Stomach (tissue), 9 donors: ENCODE data around the gene CCND1. TPM values are rescaled to one million over a fixed set of nuclear protein-coding genes. Genes with fewer than 3 reads are reported as not detected.

Experiments
- DNase-seq, 2 donors: peaks; one replicate each; pipeline versions ENCODE4 v3.0.0 to v3.0.0-alpha.2; 2013 to 2019
- H3K27ac ChIP-seq, 5 donors: fragments of 200-600 bp in 4 of 5; sonication (generic) in 4 of 5; one replicate each; pipeline ENCODE4 v1.5.1; 2013 to 2019; ENCODE audit warnings: mild to moderate bottlenecking in 1 of 5, moderate library complexity in 1 of 5
- H3K27me3 ChIP-seq, 3 donors: fragments of 200-600 bp; sonication (generic); one replicate each; pipeline ENCODE4 v1.5.1; 2017 to 2019; ENCODE audit warnings: mixed run types in 1 of 3
- H3K36me3 ChIP-seq, 4 donors: fragments of 200-600 bp; sonication (generic); 1 replicate in 3 of 4; 2 replicates in 1 of 4; pipeline ENCODE4 v1.5.1; 2016 to 2019
- H3K4me1 ChIP-seq, 4 donors: fragments of 200-600 bp; sonication (generic); one replicate each; pipeline ENCODE4 v1.5.1; 2016 to 2019
- H3K4me3 ChIP-seq, 4 donors: fragments of 200-600 bp; sonication (generic) in 3 of 4; one replicate each; pipeline ENCODE4 v1.5.1; 2016 to 2019; ENCODE audit warnings: mild to moderate bottlenecking in 1 of 4
- H3K9me3 ChIP-seq, 4 donors: fragments of 200-600 bp; sonication (generic); one replicate each; pipeline ENCODE4 v1.5.1; 2016 to 2019
- EP300 ChIP-seq: sonication (generic); formaldehyde crosslinking; IDR thresholded peaks from one replicate; pipeline ENCODE4 v1.6.1; 2017; ENCODE audit warnings: antibody characterized with exemption
- POLR2A ChIP-seq, 4 donors: fragments of 450-650 bp; IDR thresholded peaks; one replicate each; pipeline ENCODE4 v1.6.1; 2016; ENCODE audit warnings: antibody characterized with exemption in 4 of 4, control low read depth in 2 of 4, mild to moderate bottlenecking in 1 of 4, moderate library complexity in 1 of 4
- POLR2AphosphoS5 ChIP-seq, 3 donors: sonication (generic); formaldehyde crosslinking; IDR thresholded peaks; one replicate each; pipeline ENCODE4 v1.6.1; 2016; ENCODE audit warnings: antibody characterized with exemption in 3 of 3
- WGBS, 5 donors: extraction: QIAGEN DNeasy Blood & Tissue Kit in 3 of 5; methylation state at CpG; one replicate each; pipeline versions ENCODE4 v1.1.5 to v1.1.7; 2013 to 2018; 5-methylcytosine and 5-hydroxymethylcytosine counted together
- intact Hi-C: fragments of 100-400 bp; cut with DNase I; formaldehyde crosslinking; loops from one replicate; pipeline ENCODE4 v1.15.1; 2023; ENCODE audit warnings: low total_unique reads
- polyA plus RNA-seq, 3 donors: library from polyadenylated mRNA; stranded (reverse); fragments of 200-250 nt; gene quantifications; one replicate each; pipeline ENCODE4 v1.2.3, GENCODE V29; 2013
- total RNA-seq, 5 donors: library from RNA; depleted of rRNA; stranded (reverse); fragments of >200 nt; gene quantifications; one replicate each; pipeline versions ENCODE4 v1.1.0 to v1.2.3, GENCODE V29; 2014 to 2016
- TF ChIP-seq, protein P1 (sequence below), 7 experiments: fragments of 450-650 bp in 4 of 7; fragments of 200-600 bp in 3 of 7; sonication (generic) in 3 of 7; IDR thresholded peaks; one replicate each; pipeline ENCODE4 v1.5.1; 2016 to 2019; ENCODE audit warnings: antibody characterized with exemption in 7 of 7, control low read depth in 2 of 7, mild to moderate bottlenecking in 1 of 7
- donor health status: healthy with polysubstance abuse.
- donor health status: Bipolar disorder and iron deficiency.
- donor health status: healthy.

CCND1 gene
- total and polyA plus RNA-seq, 8 donors, result 17.6 to 293 (median 55.1) TPM

- intact Hi-C loops, result no loop called here
These were observed 9.3 kb downstream of the CCND1 start for GRCh38 chr11:69650081-69650831.

DNA sequence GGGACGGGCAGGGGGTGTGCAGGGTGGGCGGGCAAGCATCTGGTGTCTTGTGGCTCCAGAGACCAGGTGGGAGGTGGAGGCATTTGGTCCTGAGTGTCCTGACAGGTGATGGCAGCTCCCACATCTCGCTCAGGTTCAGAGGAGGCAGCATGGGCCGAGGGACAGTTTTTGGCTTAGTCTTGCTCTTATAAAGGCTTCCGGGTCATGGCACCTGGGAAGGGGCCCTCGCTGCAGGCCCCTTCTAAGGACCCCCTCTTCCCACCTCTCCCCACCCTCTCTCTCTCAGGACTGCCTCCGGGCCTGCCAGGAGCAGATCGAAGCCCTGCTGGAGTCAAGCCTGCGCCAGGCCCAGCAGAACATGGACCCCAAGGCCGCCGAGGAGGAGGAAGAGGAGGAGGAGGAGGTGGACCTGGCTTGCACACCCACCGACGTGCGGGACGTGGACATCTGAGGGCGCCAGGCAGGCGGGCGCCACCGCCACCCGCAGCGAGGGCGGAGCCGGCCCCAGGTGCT, 9.9 kb downstream of the CCND1 start:
- Histone ChIP-seq H3K27me3 (peaks cover 0 to 2% (median 0%) of the 10 kb centered on the region in 3 donors), H3K27ac (no peak overlapping the region), H3K36me3 (peaks cover 14 to 85% (median 73%) of the 10 kb centered on the region in 4 donors), H3K4me3 (no peak overlapping the region), H3K4me1 (peaks cover 0 to 11% (median 4%) of the 10 kb centered on the region in 4 donors), H3K9me3 (no peaks in the 10 kb centered on the region)
- intact Hi-C loops, result no loop called here
- TF ChIP-seq POLR2AphosphoS5 (IDR thresholded peaks at IDR 0.05) (no peak), POLR2A (IDR thresholded peaks at IDR 0.05) (no peak)
- 73 to 92% (median 86%) methylated on average over 19 to 23 of the region's 23 CpGs for WGBS, 5 donors
- no peak for DNase-seq

More at GRCh38 chr11:69650081-69650831, 9.3 kb downstream of the CCND1 start:
- Histone ChIP-seq H3K27ac (no peak overlapping the region), H3K4me1 (peaks cover 0 to 12% (median 6%) of the 10 kb centered on the region in 4 donors), H3K9me3 (no peaks in the 10 kb centered on the region), H3K4me3 (no peak overlapping the region), H3K27me3 (peaks cover 0 to 8% (median 0%) of the 10 kb centered on the region in 3 donors), H3K36me3 (peaks cover 14 to 91% (median 75%) of the 10 kb centered on the region in 4 donors)
- TF ChIP-seq, protein P1, sequence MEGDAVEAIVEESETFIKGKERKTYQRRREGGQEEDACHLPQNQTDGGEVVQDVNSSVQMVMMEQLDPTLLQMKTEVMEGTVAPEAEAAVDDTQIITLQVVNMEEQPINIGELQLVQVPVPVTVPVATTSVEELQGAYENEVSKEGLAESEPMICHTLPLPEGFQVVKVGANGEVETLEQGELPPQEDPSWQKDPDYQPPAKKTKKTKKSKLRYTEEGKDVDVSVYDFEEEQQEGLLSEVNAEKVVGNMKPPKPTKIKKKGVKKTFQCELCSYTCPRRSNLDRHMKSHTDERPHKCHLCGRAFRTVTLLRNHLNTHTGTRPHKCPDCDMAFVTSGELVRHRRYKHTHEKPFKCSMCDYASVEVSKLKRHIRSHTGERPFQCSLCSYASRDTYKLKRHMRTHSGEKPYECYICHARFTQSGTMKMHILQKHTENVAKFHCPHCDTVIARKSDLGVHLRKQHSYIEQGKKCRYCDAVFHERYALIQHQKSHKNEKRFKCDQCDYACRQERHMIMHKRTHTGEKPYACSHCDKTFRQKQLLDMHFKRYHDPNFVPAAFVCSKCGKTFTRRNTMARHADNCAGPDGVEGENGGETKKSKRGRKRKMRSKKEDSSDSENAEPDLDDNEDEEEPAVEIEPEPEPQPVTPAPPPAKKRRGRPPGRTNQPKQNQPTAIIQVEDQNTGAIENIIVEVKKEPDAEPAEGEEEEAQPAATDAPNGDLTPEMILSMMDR (IDR thresholded peaks at IDR 0.05), result no peak
- TF ChIP-seq EP300 (no peak), POLR2A (IDR thresholded peaks at IDR 0.05) (no peak), POLR2AphosphoS5 (IDR thresholded peaks at IDR 0.05) (no peak)
- no peak for DNase-seq
- 74 to 88% (median 78%) methylated on average over 13 to 24 of the region's 24 CpGs for WGBS, 5 donors

DNA sequence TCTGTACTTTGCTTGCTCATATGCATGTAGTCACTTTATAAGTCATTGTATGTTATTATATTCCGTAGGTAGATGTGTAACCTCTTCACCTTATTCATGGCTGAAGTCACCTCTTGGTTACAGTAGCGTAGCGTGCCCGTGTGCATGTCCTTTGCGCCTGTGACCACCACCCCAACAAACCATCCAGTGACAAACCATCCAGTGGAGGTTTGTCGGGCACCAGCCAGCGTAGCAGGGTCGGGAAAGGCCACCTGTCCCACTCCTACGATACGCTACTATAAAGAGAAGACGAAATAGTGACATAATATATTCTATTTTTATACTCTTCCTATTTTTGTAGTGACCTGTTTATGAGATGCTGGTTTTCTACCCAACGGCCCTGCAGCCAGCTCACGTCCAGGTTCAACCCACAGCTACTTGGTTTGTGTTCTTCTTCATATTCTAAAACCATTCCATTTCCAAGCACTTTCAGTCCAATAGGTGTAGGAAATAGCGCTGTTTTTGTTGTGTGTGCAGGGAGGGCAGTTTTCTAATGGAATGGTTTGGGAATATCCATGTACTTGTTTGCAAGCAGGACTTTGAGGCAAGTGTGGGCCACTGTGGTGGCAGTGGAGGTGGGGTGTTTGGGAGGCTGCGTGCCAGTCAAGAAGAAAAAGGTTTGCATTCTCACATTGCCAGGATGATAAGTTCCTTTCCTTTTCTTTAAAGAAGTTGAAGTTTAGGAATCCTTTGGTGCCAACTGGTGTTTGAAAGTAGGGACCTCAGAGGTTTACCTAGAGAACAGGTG, 11.1 kb downstream of the CCND1 start:
- Histone ChIP-seq H3K36me3 (peaks cover 14 to 74% (median 69%) of the 10 kb centered on the region in 4 donors), H3K4me1 (peaks cover 0 to 11% (median 4%) of the 10 kb centered on the region in 4 donors), H3K9me3 (no peaks in the 10 kb centered on the region), H3K27me3 (no peaks in the 10 kb centered on the region), H3K4me3 (no peak overlapping the region), H3K27ac (no peak overlapping the region)
- intact Hi-C loops, result no loop called here
- TF ChIP-seq, protein P1 (IDR thresholded peaks at IDR 0.05), result no peak
- no peak for TF ChIP-seq POLR2AphosphoS5 (IDR thresholded peaks at IDR 0.05)
- no peak for TF ChIP-seq EP300
- WGBS, 5 donors, result 86 to 92% (median 88%) methylated on average over 15 of the region's 15 CpGs
- no peak for DNase-seq

DNA sequence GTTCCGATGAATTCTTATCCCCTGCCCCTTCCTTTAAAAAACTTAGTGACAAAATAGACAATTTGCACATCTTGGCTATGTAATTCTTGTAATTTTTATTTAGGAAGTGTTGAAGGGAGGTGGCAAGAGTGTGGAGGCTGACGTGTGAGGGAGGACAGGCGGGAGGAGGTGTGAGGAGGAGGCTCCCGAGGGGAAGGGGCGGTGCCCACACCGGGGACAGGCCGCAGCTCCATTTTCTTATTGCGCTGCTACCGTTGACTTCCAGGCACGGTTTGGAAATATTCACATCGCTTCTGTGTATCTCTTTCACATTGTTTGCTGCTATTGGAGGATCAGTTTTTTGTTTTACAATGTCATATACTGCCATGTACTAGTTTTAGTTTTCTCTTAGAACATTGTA, 12.0 kb downstream of the CCND1 start:
- no peaks in the 10 kb centered on the region for H3K27me3 ChIP-seq
- 77 to 89% (median 79%) methylated on average over 11 of the region's 11 CpGs for WGBS, 5 donors
- no peak overlapping the region for H3K4me3 ChIP-seq
- TF ChIP-seq POLR2AphosphoS5 (IDR thresholded peaks at IDR 0.05) (no peak), POLR2A (IDR thresholded peaks at IDR 0.05) (no peak), EP300 (no peak)
- TF ChIP-seq, protein P1 (IDR thresholded peaks at IDR 0.05), result no peak
- intact Hi-C loops, result no loop called here
- H3K4me1 ChIP-seq, result peaks cover 0 to 11% (median 6%) of the 10 kb centered on the region in 4 donors
- DNase-seq, result no peak
- H3K9me3 ChIP-seq, result no peaks in the 10 kb centered on the region
- peaks cover 12 to 66% (median 62%) of the 10 kb centered on the region in 4 donors for H3K36me3 ChIP-seq
- no peak overlapping the region for H3K27ac ChIP-seq
